ENCODE results near the gene KLK12.

KLK12 gene, protein sequence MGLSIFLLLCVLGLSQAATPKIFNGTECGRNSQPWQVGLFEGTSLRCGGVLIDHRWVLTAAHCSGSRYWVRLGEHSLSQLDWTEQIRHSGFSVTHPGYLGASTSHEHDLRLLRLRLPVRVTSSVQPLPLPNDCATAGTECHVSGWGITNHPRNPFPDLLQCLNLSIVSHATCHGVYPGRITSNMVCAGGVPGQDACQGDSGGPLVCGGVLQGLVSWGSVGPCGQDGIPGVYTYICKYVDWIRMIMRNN

DNA sequence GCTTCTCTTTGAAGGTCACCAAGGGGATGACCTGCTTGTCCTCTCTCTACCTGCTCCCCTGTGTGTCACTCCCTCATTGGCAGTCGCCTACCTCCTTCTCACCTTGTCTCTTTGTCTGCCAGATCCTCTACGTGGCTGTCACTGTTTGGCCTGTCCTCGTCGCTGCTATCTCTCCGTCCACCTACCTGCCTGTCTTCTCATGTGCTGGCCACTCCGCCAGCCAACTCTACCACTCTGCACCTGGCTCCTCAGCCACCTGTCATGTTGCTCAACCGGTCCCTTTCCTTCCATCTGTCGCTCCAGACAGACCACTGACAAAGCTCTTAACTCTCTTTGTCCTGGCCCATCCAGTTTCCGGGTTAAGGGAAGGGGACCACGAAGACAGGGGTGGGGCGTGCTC lies at the start of gene KLK12:
Gene KLK12, minus strand, starts transcription at position 299 of the 400 bp plus-strand sequence. CDS start 381 bp downstream, outside the sequence.
- no peak for FAIRE-seq
- no peak for DNase-seq (ENCODE audit: low spot score)

DNA sequence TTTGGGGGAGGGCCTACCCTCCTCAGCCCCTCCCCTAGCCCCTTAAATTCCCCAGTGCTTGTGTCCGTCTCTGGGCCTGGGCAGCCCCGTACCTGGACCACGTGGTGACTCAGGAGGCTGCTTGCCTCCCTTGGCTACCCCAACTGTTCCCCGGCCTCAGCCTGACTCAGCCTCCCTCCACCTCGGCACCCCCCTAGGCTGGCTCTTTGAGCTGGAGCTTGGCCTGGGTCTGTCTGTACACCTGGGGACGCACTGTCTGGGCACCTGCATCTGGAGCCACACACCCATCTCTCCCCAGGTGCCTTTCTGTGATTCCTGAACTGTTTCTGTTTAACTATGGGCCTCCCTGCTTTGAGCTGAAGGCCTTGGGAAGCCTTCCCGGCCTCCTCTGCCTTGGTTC lies 49.7 kb upstream of the KLK12 start:
- no peak for FAIRE-seq
- DNase-seq (ENCODE audit: low spot score), result no peak

DNA sequence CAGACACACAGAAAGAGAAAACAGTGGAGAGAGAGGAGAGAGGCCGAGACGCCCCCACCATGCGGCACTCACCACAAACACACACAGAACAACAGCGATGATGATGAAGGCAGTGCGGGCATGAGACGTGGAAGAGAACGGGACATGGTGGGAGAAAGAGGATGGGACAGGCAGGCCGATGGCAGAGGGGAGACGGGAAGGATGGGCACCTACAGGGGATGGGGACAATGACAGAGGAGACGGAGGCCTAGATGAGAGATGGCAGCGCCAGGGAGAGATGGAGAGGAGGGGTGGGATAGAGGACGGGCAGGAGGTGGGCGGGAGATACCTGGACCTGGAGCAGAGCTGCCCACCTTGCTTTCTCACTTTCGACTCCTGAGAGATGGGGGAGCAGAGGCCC lies 49.0 kb upstream of the KLK12 start:
- no peak for FAIRE-seq
- no peak for DNase-seq (ENCODE audit: low spot score)

DNA sequence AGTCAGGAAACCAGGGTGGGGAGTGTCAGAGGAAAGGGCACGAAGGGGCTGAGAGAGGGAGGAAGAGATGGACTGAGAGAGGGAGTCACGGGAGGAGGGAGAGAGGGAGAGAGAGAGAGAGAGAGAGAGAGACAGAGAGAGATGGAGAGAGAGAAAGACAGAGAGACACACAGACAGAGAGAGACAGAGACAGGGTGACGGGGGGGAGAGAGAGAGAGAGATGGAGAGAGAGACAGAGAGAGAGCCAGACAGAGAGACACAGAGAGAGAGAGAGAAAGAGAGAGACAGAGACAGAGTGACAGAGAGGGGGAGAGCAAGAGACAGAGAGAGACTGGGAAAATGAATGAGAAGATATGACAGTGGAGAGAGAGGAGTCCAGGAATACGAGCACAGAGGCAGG lies 48.4 kb upstream of the KLK12 start:
- DNase-seq (ENCODE audit: low spot score) (no peak), FAIRE-seq (no peak)

DNA sequence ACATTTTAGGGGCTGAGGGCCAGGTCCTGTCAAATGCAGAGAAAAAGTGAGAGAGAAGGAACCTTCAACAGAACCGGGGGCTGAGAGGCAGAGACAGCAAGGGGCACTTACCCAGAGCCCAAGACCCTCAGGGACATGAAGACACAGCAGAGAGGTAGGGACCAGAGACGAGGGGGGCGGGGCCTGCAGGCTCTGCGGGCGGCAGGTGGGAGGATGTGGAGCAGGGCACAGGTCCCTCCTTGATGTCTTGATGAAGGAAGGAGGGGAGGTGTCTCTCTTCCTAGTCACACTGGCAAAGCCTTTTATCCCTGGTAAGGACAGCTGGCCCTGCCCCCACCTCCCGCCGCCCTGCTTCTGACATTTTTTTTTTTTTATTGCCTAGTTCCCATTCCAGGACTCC lies 47.8 kb upstream of the KLK12 start, which contains the start of gene KLK14:
Gene KLK14, minus strand, starts transcription at position 277 of the 400 bp plus-strand sequence. Its CDS starts 273 bp downstream, at position 4.
- no peak for FAIRE-seq
- DNase-seq (ENCODE audit: low spot score), result no peak

DNA sequence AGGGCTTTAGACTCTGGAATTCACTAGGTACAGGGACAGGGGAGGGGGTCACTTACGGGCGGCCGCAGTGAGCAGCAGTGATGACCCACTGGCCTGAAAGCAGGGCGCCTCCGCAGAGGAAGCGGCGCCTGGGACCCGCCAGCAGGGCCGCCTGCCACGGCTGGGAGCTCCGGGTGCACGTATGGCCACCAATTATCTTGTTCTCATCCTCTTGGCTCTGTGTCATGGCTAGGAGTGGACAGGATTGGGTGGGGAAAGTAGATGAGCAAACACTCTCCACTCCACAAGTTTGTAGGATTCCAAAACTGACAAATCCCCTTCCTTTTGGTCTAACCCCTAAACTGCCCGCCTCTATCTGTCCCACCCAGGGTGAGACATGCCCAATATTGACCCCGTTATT lies 46.7 kb upstream of the KLK12 start:
- FAIRE-seq, result no peak
- DNase-seq (ENCODE audit: low spot score), result no peak

DNA sequence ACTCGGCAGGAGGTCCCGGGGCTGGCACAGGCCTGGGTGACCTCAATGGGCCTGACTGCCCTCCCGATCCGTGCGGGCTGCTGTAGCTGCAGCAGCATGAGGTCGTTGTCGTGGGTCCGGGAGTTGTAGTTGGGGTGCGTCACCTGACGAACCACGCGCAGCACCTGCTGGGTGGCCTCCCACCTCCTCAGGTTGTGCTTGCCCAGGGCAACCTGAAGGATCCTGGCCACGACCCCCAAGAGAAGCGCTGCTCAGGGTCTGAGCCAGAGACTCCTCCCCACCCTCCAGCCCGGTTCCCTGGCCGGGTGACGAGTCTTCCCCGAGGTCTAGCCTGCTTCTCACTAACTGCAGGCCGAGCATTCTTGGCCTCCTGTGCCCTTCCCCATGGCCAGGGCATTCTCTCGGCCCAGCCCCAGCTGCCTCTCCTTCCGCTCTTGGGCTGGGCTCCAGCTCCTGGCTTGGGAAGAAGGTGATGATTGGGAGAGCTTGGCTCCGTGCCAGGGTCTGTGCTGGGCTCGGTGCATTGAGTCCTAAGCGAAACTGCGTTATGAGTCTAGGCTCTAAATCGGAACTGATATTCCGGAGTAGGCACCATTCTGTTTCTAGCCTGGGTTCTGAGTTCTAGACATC lies 44.8 kb upstream of the KLK12 start:
- FAIRE-seq, result no peak
- no peak for DNase-seq (ENCODE audit: low spot score)

DNA sequence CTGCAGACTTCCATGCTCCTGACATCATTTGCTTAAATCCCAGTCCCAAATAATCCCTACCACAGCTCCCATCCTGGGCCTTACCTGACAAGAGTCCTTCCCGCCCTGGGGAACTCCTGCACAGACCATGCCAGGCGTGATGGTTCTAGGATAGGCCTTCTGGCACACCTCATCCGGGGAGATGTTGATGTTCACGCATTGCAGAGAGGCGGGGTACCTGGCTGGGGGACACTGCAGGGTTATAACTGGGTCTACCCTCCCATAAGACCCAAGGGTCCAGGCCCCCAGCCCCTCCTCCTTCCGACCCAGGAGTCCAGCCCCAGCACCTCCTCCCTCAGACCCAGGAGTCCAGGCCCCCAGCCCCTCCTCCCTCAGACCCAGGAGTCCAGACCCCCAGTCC lies 43.9 kb upstream of the KLK12 start:
- DNase-seq (ENCODE audit: low spot score) (no peak), FAIRE-seq (no peak)

DNA sequence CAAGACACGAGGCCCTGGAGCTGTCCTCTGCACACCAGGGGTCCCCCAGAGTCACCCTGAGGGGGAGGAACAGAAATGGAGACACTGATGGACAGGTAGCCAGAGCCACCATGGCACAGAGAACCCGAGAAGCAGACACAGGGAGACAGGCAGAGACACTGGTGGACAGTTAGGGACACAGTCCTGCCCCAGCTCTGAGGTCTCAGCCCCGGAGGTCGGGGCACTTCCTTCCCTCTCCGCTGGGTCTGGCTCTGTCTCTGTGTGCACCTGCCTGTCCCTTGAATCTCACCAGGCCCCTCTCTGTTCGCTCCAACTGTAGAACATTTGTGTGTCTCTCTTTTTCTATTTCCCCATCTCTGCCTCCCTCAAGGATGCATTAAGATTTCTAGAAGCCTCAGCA lies 43.3 kb upstream of the KLK12 start:
- no peak for DNase-seq (ENCODE audit: low spot score)
- FAIRE-seq, result no peak

DNA sequence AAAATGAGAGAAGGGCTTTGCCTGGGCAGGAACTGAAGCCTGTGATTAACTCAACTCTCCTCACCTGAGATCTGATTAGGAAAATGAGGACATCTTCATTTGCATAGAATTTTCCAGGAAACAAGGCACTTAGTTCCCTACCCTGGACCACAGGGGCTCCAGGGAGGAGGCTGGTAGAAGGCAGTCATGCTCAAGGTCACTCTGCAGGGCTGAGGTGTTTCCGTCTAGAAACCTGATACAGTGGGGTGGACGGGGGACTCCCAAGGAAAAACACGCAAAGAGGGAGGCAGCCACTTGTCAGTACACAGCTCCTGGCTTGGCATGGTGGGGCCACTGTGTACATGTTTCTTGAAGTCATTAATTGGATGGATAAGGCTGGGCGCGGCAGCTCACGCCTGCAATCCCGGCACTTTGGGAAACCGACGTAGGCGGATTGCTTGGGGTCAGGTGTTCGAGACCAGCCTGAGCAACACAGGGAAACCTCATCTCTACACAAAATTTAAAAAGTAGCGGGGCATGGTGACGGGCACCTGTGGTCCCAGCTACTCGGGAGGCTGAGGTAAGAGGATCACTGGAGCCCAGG lies 41.9 kb upstream of the KLK12 start:
- DNase-seq (ENCODE audit: low spot score) (no peak), FAIRE-seq (no peak)

DNA sequence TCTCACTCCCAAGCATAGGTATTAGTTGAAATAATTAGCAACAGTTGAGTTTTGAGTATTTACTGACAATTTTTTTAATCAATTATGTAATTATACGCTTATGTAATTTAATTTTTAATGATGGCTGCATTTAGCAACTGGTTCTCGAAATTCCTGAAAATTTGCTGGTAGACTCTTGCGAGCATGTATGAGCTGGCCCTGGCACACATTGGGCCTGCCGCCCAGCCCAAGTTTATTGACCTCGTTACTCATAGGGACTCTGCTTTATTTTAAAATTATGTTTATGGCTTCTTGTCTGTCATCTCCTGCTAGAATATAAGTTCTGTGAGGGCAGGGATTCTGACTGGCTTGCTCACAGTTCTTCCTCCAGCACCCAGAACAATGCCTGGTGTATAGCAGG lies 41.2 kb upstream of the KLK12 start:
- DNase-seq (ENCODE audit: low spot score), result no peak
- no peak for FAIRE-seq

DNA sequence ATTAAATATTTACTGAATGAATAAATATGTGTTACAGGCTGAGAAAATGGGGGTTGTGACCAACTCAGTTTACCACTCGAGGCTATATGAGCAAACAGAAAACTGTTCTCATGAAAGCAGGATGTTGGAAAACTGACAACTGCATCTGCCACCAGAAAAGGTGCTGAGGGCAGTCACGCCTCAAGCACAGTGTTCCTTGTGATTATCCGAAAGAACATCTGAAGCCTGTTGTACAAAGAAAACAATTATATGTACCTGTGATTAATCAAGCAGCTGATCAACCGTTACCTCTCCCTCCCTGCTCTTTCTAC lies 36.2 kb upstream of the KLK12 start:
- no peak for FAIRE-seq
- no peak for DNase-seq (ENCODE audit: low spot score)

DNA sequence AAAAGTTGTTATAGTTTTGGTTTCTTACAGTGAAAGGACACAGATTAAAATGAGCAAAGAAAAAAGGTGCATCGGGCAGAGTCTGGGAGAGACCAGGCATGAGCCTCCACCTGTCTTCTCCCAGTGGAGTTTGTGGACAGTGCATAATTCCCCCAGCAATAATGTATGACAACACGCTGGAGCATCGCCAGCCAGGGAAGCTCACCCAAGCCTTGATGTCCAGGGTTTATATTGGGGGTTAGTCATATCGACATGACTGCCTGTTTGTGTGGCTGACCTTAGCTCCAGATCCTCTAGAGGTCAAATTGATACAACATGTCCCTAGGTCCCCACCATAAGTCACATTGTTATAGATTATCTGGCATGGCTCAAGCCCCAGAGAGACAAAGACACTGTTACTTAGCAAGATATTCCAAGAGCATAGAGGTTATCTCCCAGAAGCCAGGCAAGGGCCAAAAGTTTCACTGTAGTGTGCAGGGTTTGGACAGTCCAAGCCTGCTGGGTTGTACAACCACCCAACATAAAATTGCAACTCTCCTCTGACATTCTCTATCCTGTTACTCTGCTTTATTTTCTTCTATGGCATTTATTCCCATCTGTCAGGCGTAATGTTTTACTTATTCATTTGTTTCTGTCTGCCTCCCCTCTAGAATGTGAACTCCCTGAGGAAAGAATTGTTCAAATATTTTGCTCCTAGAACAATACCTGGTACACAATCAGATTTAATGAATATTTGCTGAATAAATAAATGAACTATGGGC lies 35.7 kb upstream of the KLK12 start:
- no peak for DNase-seq (ENCODE audit: low spot score)
- FAIRE-seq, result no peak

DNA sequence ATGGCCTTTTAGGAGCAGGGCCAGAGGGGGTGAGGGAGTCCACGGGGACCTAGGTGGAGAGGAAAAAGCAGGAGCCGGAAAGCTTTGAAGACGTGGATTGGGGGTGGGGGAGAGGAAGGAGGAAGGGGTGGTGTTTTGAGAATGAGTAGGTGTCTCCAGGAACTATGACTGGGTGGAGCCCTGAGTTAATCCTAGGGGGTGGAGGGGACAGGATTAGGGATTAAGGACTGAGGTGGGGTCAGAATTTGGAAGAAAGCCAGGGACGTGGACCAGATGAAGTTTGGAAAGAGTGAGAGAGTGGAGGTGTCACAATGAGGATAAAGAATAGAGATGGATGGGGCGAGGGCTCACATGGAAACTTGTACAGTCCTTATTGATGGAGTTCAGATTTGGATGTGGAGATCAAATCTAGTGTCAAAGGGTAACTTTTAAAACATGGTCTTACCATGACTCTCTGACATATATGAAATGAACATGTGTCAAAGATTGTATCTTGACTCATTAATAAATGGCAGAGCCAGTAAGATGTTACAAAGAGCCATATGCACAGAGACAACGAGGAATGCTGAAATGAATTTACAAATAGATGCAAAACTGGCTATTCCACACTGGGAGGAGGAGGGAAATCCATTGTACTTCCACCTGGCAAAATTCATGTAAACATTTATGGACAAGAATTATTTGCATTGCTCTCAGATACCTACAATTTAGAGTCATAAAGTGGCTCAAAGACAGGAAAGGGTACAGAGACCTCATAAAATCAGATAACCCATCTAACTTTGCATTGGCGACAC lies 31.8 kb upstream of the KLK12 start:
- FAIRE-seq, result no peak
- no peak for DNase-seq (ENCODE audit: low spot score)

DNA sequence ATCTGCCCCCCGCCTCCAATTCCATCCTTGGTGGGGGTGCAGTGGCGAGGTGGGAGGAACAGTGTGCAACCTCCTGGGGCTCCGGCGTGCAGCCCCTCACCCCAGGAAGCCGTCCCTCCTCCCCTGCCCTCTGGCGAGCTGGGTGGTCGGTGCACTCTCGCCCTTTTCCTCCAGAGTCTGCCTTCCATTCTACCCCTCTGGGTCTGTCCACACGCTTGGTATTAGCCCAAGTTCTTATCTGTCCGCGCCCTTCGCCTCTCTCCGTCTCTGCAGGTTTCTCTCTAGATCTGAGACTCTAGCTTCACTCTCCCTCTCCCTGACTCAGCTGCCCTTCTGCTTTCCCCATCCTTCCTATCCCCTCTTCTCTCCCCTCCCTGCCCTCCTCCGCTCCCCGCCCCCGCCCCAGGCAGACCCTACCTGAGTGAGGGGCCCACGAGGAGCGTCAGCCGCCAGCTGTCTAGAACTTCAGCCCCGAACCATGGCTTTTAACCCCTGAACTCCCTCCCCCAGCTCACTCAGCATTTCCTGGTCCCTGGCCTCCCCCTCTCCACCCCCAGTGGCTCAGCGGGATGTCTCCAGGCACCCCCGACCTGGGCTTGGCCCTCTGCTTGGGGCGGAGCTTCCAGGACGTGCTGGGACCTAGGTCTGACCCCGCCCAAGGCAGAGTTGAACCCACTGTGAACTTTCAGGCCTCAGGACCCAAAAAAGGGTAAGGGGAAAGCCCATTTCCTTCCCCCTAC lies 30.6 kb upstream of the KLK12 start:
- no peak for DNase-seq (ENCODE audit: low spot score)
- no peak for FAIRE-seq

DNA sequence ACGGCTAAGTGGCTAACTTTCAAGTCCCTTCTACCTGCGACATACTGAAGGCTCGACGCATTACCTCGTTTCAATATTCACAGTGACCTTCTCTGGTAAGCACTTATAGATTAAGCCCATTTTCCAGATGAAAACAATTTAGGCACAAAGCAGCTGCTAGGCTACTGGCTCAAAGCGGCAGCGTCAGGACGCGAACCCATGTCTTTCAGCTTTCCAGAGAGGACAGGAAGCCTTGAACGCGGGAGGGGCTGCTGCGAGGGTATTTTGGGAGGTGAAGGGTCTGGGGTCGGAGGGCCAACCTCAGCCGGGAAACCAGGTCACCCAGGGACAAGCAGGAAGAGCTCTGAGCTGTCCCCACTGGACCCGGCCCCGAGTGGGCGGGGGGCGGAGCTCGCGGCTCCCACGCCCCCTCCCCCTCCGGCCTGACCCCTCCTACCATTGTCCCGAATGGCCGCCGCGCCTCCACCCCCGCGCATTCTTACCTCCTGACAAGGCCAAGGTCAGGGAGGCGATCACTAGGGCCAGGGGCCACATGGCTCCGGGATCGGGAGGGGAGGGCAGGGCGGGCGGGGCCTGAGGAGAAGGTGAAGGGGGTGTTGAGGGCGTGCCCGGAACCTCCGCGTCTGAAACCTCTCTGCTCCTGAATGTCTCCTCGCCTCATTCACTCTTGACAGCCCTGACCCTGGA lies 29.9 kb upstream of the KLK12 start, which contains the start of gene KLK13:
Gene KLK13, minus strand, starts transcription at position 559 of the 687 bp plus-strand sequence. Its CDS starts 25 bp downstream, at position 534.
- no peak for DNase-seq (ENCODE audit: low spot score)
- no peak for FAIRE-seq

DNA sequence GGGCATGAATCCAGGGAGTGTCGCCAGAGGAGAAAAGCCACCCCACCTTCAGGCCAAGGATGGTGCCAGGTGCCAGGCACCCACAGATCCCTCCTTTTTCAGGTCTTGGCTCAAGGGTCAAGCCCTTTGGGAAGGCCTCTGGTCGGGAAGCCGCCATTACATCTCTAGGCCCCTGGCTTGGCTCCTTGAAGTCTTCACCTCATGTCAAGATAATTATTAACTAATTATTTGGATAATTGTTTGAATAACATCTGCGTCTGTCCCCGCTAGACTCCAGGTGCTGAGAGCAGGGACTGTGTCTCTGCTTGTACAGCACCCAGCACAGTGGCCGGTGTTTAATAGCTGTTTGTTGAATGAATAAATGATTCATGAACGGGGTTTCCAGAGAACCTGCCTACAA lies 28.9 kb upstream of the KLK12 start:
- no peak for DNase-seq (ENCODE audit: low spot score)

DNA sequence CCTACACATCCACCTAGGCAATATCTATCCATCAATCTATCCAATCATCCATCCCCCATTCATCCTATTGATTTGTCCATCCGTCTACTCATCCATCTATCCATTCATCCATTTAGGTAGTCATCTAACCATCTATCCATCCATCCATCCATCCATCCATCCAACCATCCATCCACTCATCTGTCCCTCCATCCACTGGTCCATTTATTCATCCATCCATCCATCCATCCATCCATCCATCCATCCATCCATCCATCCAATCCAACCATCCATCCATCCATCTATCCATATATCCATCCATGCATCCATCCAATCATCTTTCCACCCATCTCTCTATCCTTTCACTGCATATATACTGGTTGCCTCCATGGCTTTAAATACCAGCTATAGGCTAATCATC lies 26.2 kb upstream of the KLK12 start:
- FAIRE-seq (no peak), DNase-seq (ENCODE audit: low spot score) (no peak)

More for the DNA sequence above, 28.9 kb upstream of the KLK12 start:
- no peak for FAIRE-seq

DNA sequence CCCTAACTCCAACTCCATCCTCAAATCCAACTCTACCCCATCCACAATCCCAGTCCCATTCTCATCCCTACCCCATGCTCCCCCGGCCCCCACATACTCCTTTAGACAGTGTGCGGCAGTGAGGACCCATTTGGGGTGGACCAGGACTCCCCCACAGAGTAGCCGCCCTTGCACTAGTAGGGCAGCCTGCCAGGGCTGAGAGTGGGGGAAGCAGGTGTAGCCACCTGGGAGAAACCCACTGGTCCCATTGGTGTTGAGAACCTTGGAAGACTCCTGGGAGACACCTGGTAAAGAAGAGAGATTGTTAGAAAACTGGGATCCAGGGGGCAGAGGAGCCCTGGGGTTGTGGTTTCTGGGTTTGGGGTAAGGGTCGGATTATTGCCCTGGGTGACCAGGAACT lies 25.5 kb upstream of the KLK12 start:
- FAIRE-seq (no peak), DNase-seq (ENCODE audit: low spot score) (no peak)

DNA sequence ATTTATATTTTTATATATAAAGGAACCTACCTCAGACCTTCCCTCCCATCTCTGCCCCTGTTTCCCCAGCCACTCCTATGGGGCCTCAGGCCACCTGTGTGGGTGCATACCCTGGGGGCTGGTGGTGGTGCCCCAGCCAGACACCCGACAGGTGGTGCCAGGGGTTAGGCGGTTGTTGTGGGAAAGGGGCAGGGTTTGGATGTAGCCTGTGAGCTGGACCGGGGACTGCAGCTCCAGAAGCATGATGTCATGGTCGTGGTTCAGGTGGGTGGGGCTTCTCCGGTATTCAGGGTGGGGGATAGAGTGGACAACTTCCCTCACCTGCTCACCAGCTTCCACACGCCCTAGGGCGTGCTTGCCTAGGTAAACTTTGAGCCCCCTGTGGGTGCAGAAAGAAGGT lies 24.9 kb upstream of the KLK12 start:
- DNase-seq (ENCODE audit: low spot score) (no peak), FAIRE-seq (no peak)
